GM12878 (cell line): ENCODE results near the gene TTC9B. TPM values are rescaled to one million over a fixed set of nuclear protein-coding genes. Genes with fewer than 3 reads are reported as not detected.
"Not testable (repeated sequence)": the region's sequence is repeated elsewhere in the genome, so short reads cannot be mapped to it uniquely, and the experiment has no call there.

ENCODE experiments used
- ATAC-seq: fragments of 200-7000 bp; cut with Tn5 transposase; 3 replicates; pipeline ENCODE4 v1.9.1; 2020; ENCODE audit warnings: mild to moderate bottlenecking, moderate library complexity
- BruUV-seq: library from RNA; stranded (reverse); fragments of 400-500 nt; replicated peaks from 2 replicates; lab custom pipeline; 2021; lab: Mats Ljungman, UMichigan
- CTCF ChIA-PET: fragments of 300-600 bp; sonication (Branson Sonifier 250); formaldehyde crosslinking; extraction: SDS; loops from one replicate; lab custom pipeline; 2021; ENCODE audit warnings: inconsistent platforms; lab: Yijun Ruan, JAX
- POLR2A ChIA-PET: fragments of 350-600 bp; formaldehyde crosslinking; extraction: SDS; loops from one replicate; lab custom pipeline; 2021; ENCODE audit warnings: inconsistent platforms; lab: Charles Lee
- RAD21 ChIA-PET: fragments of 300-600 bp; sonication (Branson Sonifier 250); formaldehyde crosslinking; loops from one replicate; lab custom pipeline; 2023; ENCODE audit warnings: antibody characterized with exemption; ENCODE audit not compliant: unreplicated experiment; lab: Charles Lee
- SMC1A ChIA-PET: fragments of 300-600 bp; sonication (Branson Sonifier 250); formaldehyde crosslinking; loops from one replicate; lab custom pipeline; 2023; ENCODE audit not compliant: unreplicated experiment, uncharacterized antibody; lab: Charles Lee
- DNase-seq: peaks from one replicate; pipeline ENCODE4 v3.0.0-alpha.2; 2011; ENCODE audit warnings: low read depth, low spot score
- FAIRE-seq: peaks from 3 replicates; lab custom pipeline; 2011; peaks lifted over from hg19 to GRCh38; lab: Jason Lieb, UNC
- H2AFZ ChIP-seq: 2 replicates; pipeline ENCODE4 v1.6.0; 2011; ENCODE audit warnings: low read depth, low read length, control low read depth; ENCODE audit not compliant: control insufficient read depth
- H3K27ac ChIP-seq: 2 replicates; pipeline ENCODE4 v1.5.1; 2011; ENCODE audit warnings: control low read depth; ENCODE audit not compliant: control insufficient read depth, insufficient read depth
- H3K27me3 ChIP-seq, 2 experiments: replicated peaks in 1 of 2; 2 replicates each; pipeline versions ENCODE4 v1.6.0 to v1.6.1; 2011; ENCODE audit warnings: low read length in 1 of 2; ENCODE audit not compliant: control insufficient read depth in 2 of 2, insufficient read depth in 2 of 2
- H3K36me3 ChIP-seq, 2 experiments: 2 replicates each; pipeline ENCODE4 v1.5.1; 2011; ENCODE audit warnings: low read length in 1 of 2; ENCODE audit not compliant: control insufficient read depth in 2 of 2, insufficient read depth in 2 of 2
- H3K4me1 ChIP-seq: 2 replicates; pipeline ENCODE4 v1.6.1; 2011; ENCODE audit warnings: mild to moderate bottlenecking, low read length, moderate library complexity, mixed read lengths; ENCODE audit not compliant: control insufficient read depth, insufficient read depth
- H3K4me2 ChIP-seq: 2 replicates; pipeline ENCODE4 v1.6.0; 2011; ENCODE audit warnings: control low read depth; ENCODE audit not compliant: control insufficient read depth, insufficient read depth
- H3K4me3 ChIP-seq: fragments of 200-600 bp; sonication (generic); 2 replicates; pipeline ENCODE4 v1.5.1; 2016
- H3K79me2 ChIP-seq: 2 replicates; pipeline ENCODE4 v1.6.0; 2011; ENCODE audit warnings: low read length; ENCODE audit not compliant: control insufficient read depth, insufficient read depth
- H3K9ac ChIP-seq: 2 replicates; pipeline ENCODE4 v1.8.0; 2011; ENCODE audit warnings: low read length, control low read depth, mixed read lengths; ENCODE audit not compliant: control insufficient read depth, insufficient read depth
- H3K9me3 ChIP-seq: replicated peaks from 3 replicates; pipeline ENCODE4 v1.5.1; 2011; ENCODE audit warnings: mild to moderate bottlenecking, low read length; ENCODE audit not compliant: control insufficient read depth, insufficient read depth
- H4K20me1 ChIP-seq: 2 replicates; pipeline ENCODE4 v1.6.0; 2011; ENCODE audit not compliant: control insufficient read depth, insufficient read depth
- NFYB ChIP-seq: IDR thresholded peaks from 2 replicates; pipeline ENCODE4 v1.6.1; 2011; ENCODE audit warnings: low read depth, mild to moderate bottlenecking, low read length, improper control_type of control experiment, moderate library complexity; ENCODE audit not compliant: insufficient read depth
- whole genome bisulfite sequencing: methylation state at CpG from one replicate; pipeline ENCODE4 v1.1.6; 2016; ENCODE audit warnings: low lambda C conversion rate; ENCODE audit not compliant: insufficient replicate concordance, insufficient coverage; ENCODE audit errors: missing lambda C conversion rate; 5-methylcytosine and 5-hydroxymethylcytosine counted together
- in situ Hi-C: fragments of 300-500 bp; cut with MboI; formaldehyde crosslinking; loops from 9 replicates; pipeline ENCODE4 v1.14.3; 2018; ENCODE audit warnings: mixed read lengths
- intact Hi-C: fragments of 100-400 bp; cut with micrococcal nuclease; formaldehyde crosslinking; loops from one replicate; pipeline ENCODE4 v1.14.2; 2022; ENCODE audit not compliant: unreplicated experiment
- polyA plus RNA-seq, 11 experiments: library from polyadenylated mRNA; depleted of rRNA in 4 of 11; unstranded in 6 of 11; stranded (reverse) in 5 of 11; fragments of >200 nt; fragmentation: Nextera tagmentation in 4 of 11; fragmentation: Illumina TruSeq in 1 of 11; extraction: Ambion mirVana in 4 of 11; extraction: Trizol in 1 of 11; gene quantifications; 1 replicate in 1 of 11; 2 replicates in 10 of 11; pipeline versions ENCODE4 v1.2.1 to v1.2.3, GENCODE V29; 2011 to 2016; ENCODE audit warnings: inconsistent platforms in 2 of 11, missing spikeins in 2 of 11, low read depth in 1 of 11
- total RNA-seq, 4 experiments: library from RNA; depleted of rRNA in 3 of 4; stranded (reverse); fragments of >200 nt in 3 of 4; fragmentation: Illumina TruSeq in 1 of 4; extraction: Trizol in 1 of 4; gene quantifications; 2 replicates each; pipeline versions ENCODE4 v1.2.1 to v1.2.3, GENCODE V29; 2013 to 2021

TTC9B gene
- total and polyA plus RNA-seq, 10 of the 15 experiments (the other 5 are each of a cell fraction or from before 2014, with no cell fraction given): 0.04 to 0.14 (median 0.10) TPM; not detected in 7

- intact Hi-C loops, in situ Hi-C loops, H3K9me3 ChIP-seq, ATAC-seq, H3K27me3 ChIP-seq, H3K79me2 ChIP-seq, H4K20me1 ChIP-seq, POLR2A ChIA-PET, H3K36me3 ChIP-seq, BruUV-seq, DNase-seq, H3K4me3 ChIP-seq, FAIRE-seq: not testable (repeated sequence)
- ChIA-PET SMC1A (interaction anchor here (0.6 to 7.2 kb wide), 4 partner anchors 10 to 30 kb away, joined by 3 to 99 read pairs (median 4); no protein-coding TSS in a partner anchor), CTCF (interaction anchor here (10.9 kb wide), 1 partner anchor 27 kb away, joined by 199 read pairs; no protein-coding TSS in a partner anchor), RAD21 (interaction anchor here (0.9 to 2.7 kb wide), 3 partner anchors 21 to 30 kb away, joined by 5 to 8 read pairs (median 7); partner anchors contain the start of gene MAP3K10)
- H3K27ac ChIP-seq: peak overlapping the region; percentile 58
- H3K4me2 ChIP-seq: peak overlapping the region; percentile 64
- H3K9ac ChIP-seq: peak overlapping the region; percentile 22; the same call in 1 of the 2 replicates
- peak overlapping the region; percentile 84 for H2AFZ ChIP-seq
- H3K4me1 ChIP-seq: peaks cover 10% of the 10 kb centered on the region
- WGBS: 87% methylated on average over 36 of the region's 39 CpGs
These were observed 47.7 kb downstream of the TTC9B start for GRCh38 chr19:40170303-40170989.

GRCh38 chr19:40169482-40170302 lies 48.5 kb downstream of the TTC9B start:
- H3K79me2 ChIP-seq, H3K4me3 ChIP-seq, FAIRE-seq, H3K9ac ChIP-seq, ATAC-seq, POLR2A ChIA-PET, H4K20me1 ChIP-seq, H3K27ac ChIP-seq, H3K9me3 ChIP-seq, BruUV-seq, H3K27me3 ChIP-seq, H3K36me3 ChIP-seq, H3K4me2 ChIP-seq, DNase-seq, in situ Hi-C loops, H2AFZ ChIP-seq, intact Hi-C loops: not testable (repeated sequence)
- ChIA-PET RAD21 (interaction anchor here (1.4 to 2.7 kb wide), 2 partner anchors 21 to 30 kb away, joined by 7 to 8 read pairs; partner anchors contain the start of gene MAP3K10), SMC1A (interaction anchor here (0.9 to 7.2 kb wide), 4 partner anchors 9 to 27 kb away, joined by 3 to 99 read pairs (median 4); no protein-coding TSS in a partner anchor), CTCF (interaction anchor here (10.9 kb wide), 1 partner anchor 26 kb away, joined by 199 read pairs; no protein-coding TSS in a partner anchor)
- WGBS: 69% methylated on average over 25 of the region's 30 CpGs
- 0 out of 2 replicates have a peak, but pooled peaks have one; percentile 51 for TF ChIP-seq NFYB
- H3K4me1 ChIP-seq: peaks cover 13% of the 10 kb centered on the region

Other genes with a start within 250 kb of the TTC9B start
Only the 7 nearest of the 15 such genes appear.
- 8.4 and 13.7 TPM in 2 replicates for gene ZNF780B, start 162.2 kb downstream of the TTC9B start, total RNA-seq (2014; rRNA removed)
- 18.8 and 23.9 TPM in 2 replicates for gene ZNF780B, start 162.2 kb downstream of the TTC9B start, total RNA-seq (2014; rRNA removed; fragmentation: Illumina TruSeq; extraction: Trizol)
- 19.0 and 20.2 TPM in 2 replicates for gene ZNF780B, start 162.2 kb downstream of the TTC9B start, total RNA-seq (2021)
- gene ZNF780B, start 162.2 kb downstream of the TTC9B start, polyA plus RNA-seq (2011; rRNA removed): 24.0 and 26.3 TPM in 2 replicates
- 20.5 and 35.1 TPM in 2 replicates for gene ZNF780B, start 162.2 kb downstream of the TTC9B start, polyA plus RNA-seq (2014; fragmentation: Illumina TruSeq; extraction: Trizol)
- gene ZNF780B, start 162.2 kb downstream of the TTC9B start, polyA plus RNA-seq (2014; fragmentation: Nextera tagmentation; extraction: Ambion mirVana): 10 to 100 TPM in 1 of 2 experiments, 1 to 10 TPM in 1; 9.3 to 10.7 TPM
- gene ZNF780B, start 162.2 kb downstream of the TTC9B start, polyA plus RNA-seq (2014; rRNA removed): 8.0 and 13.9 TPM in 2 replicates
- 1 to 10 TPM; 7.3 to 9.0 TPM for gene ZNF780B, start 162.2 kb downstream of the TTC9B start, polyA plus RNA-seq (2016; fragmentation: Nextera tagmentation; extraction: Ambion mirVana)
- 13.8 and 19.8 TPM in 2 replicates for gene ZNF780A, start 127.4 kb downstream of the TTC9B start, total RNA-seq (2014; rRNA removed)
- gene ZNF780A, start 127.4 kb downstream of the TTC9B start, total RNA-seq (2014; rRNA removed; fragmentation: Illumina TruSeq; extraction: Trizol): 19.5 and 22.8 TPM in 2 replicates
- 17.0 and 19.0 TPM in 2 replicates for gene ZNF780A, start 127.4 kb downstream of the TTC9B start, total RNA-seq (2021)
- gene ZNF780A, start 127.4 kb downstream of the TTC9B start, polyA plus RNA-seq (2011; rRNA removed): 26.5 and 33.8 TPM in 2 replicates
- gene ZNF780A, start 127.4 kb downstream of the TTC9B start, polyA plus RNA-seq (2014; fragmentation: Illumina TruSeq; extraction: Trizol): 18.2 and 22.7 TPM in 2 replicates
- gene ZNF780A, start 127.4 kb downstream of the TTC9B start, polyA plus RNA-seq (2014; fragmentation: Nextera tagmentation; extraction: Ambion mirVana): 10 to 100 TPM; 19.6 to 27.6 TPM
- gene ZNF780A, start 127.4 kb downstream of the TTC9B start, polyA plus RNA-seq (2014; rRNA removed): 11.4 and 16.2 TPM in 2 replicates
- gene ZNF780A, start 127.4 kb downstream of the TTC9B start, polyA plus RNA-seq (2016; fragmentation: Nextera tagmentation; extraction: Ambion mirVana): 10 to 100 TPM; 10.9 to 12.0 TPM
- 9.0 and 13.6 TPM in 2 replicates for gene MAP3K10, start 27.0 kb downstream of the TTC9B start, total RNA-seq (2014; rRNA removed)
- 4.5 and 5.0 TPM in 2 replicates for gene MAP3K10, start 27.0 kb downstream of the TTC9B start, total RNA-seq (2014; rRNA removed; fragmentation: Illumina TruSeq; extraction: Trizol)
- 14.1 and 16.6 TPM in 2 replicates for gene MAP3K10, start 27.0 kb downstream of the TTC9B start, total RNA-seq (2021)
- gene MAP3K10, start 27.0 kb downstream of the TTC9B start, polyA plus RNA-seq (2011; rRNA removed): 1.3 and 2.2 TPM in 2 replicates
- 1.1 and 2.5 TPM in 2 replicates for gene MAP3K10, start 27.0 kb downstream of the TTC9B start, polyA plus RNA-seq (2014; fragmentation: Illumina TruSeq; extraction: Trizol)
- under 1 TPM; 0.11 to 0.16 TPM for gene MAP3K10, start 27.0 kb downstream of the TTC9B start, polyA plus RNA-seq (2014; fragmentation: Nextera tagmentation; extraction: Ambion mirVana)
- gene MAP3K10, start 27.0 kb downstream of the TTC9B start, polyA plus RNA-seq (2014; rRNA removed): 9.9 and 15.1 TPM in 2 replicates
- gene MAP3K10, start 27.0 kb downstream of the TTC9B start, polyA plus RNA-seq (2016; fragmentation: Nextera tagmentation; extraction: Ambion mirVana): 1 to 10 TPM in 1 of 2 experiments, under 1 TPM in 1; 0.53 to 2.7 TPM
- 0.56 TPM in 1 of 2 replicates, not detected in the other for gene CCNP, start 8.3 kb upstream of the TTC9B start, total RNA-seq (2014; rRNA removed)
- gene CCNP, start 8.3 kb upstream of the TTC9B start, total RNA-seq (2014; rRNA removed; fragmentation: Illumina TruSeq; extraction: Trizol): not detected in 2 replicates
- gene CCNP, start 8.3 kb upstream of the TTC9B start, total RNA-seq (2021): not detected in 2 replicates
- gene CCNP, start 8.3 kb upstream of the TTC9B start, polyA plus RNA-seq (2011; rRNA removed): 0.05 TPM in 1 of 2 replicates, not detected in the other
- gene CCNP, start 8.3 kb upstream of the TTC9B start, polyA plus RNA-seq (2014; fragmentation: Illumina TruSeq; extraction: Trizol): 0.03 TPM in 1 of 2 replicates, not detected in the other
- gene CCNP, start 8.3 kb upstream of the TTC9B start, polyA plus RNA-seq (2014; fragmentation: Nextera tagmentation; extraction: Ambion mirVana): not detected
- 0.04 TPM in 1 of 2 replicates, not detected in the other for gene CCNP, start 8.3 kb upstream of the TTC9B start, polyA plus RNA-seq (2014; rRNA removed)
- gene CCNP, start 8.3 kb upstream of the TTC9B start, polyA plus RNA-seq (2016; fragmentation: Nextera tagmentation; extraction: Ambion mirVana): not detected
- gene AKT2, start 67.0 kb upstream of the TTC9B start, total RNA-seq (2014; rRNA removed): 65.3 and 69.4 TPM in 2 replicates
- 69.1 and 73.6 TPM in 2 replicates for gene AKT2, start 67.0 kb upstream of the TTC9B start, total RNA-seq (2014; rRNA removed; fragmentation: Illumina TruSeq; extraction: Trizol)
- 154 and 158 TPM in 2 replicates for gene AKT2, start 67.0 kb upstream of the TTC9B start, total RNA-seq (2021)
- gene AKT2, start 67.0 kb upstream of the TTC9B start, polyA plus RNA-seq (2011; rRNA removed): 88.6 and 185 TPM in 2 replicates
- 67.5 and 136 TPM in 2 replicates for gene AKT2, start 67.0 kb upstream of the TTC9B start, polyA plus RNA-seq (2014; fragmentation: Illumina TruSeq; extraction: Trizol)
- 1 to 10 TPM; 1.0 to 2.5 TPM for gene AKT2, start 67.0 kb upstream of the TTC9B start, polyA plus RNA-seq (2014; fragmentation: Nextera tagmentation; extraction: Ambion mirVana)
- 128 and 161 TPM in 2 replicates for gene AKT2, start 67.0 kb upstream of the TTC9B start, polyA plus RNA-seq (2014; rRNA removed)
- gene AKT2, start 67.0 kb upstream of the TTC9B start, polyA plus RNA-seq (2016; fragmentation: Nextera tagmentation; extraction: Ambion mirVana): 10 to 100 TPM; 34.6 to 37.4 TPM
- 16.1 and 19.9 TPM in 2 replicates for gene C19orf47, start 130.0 kb upstream of the TTC9B start, total RNA-seq (2014; rRNA removed)
- gene C19orf47, start 130.0 kb upstream of the TTC9B start, total RNA-seq (2014; rRNA removed; fragmentation: Illumina TruSeq; extraction: Trizol): 5.2 and 6.6 TPM in 2 replicates
- 29.1 and 30.7 TPM in 2 replicates for gene C19orf47, start 130.0 kb upstream of the TTC9B start, total RNA-seq (2021)
- 8.4 and 20.4 TPM in 2 replicates for gene C19orf47, start 130.0 kb upstream of the TTC9B start, polyA plus RNA-seq (2011; rRNA removed)
- gene C19orf47, start 130.0 kb upstream of the TTC9B start, polyA plus RNA-seq (2014; fragmentation: Illumina TruSeq; extraction: Trizol): 4.5 and 14.4 TPM in 2 replicates
- 1 to 10 TPM in 1 of 2 experiments, under 1 TPM in 1; 0.11 to 2.0 TPM for gene C19orf47, start 130.0 kb upstream of the TTC9B start, polyA plus RNA-seq (2014; fragmentation: Nextera tagmentation; extraction: Ambion mirVana)
- gene C19orf47, start 130.0 kb upstream of the TTC9B start, polyA plus RNA-seq (2014; rRNA removed): 25.1 and 31.8 TPM in 2 replicates
- gene C19orf47, start 130.0 kb upstream of the TTC9B start, polyA plus RNA-seq (2016; fragmentation: Nextera tagmentation; extraction: Ambion mirVana): 10 to 100 TPM; 25.0 to 26.6 TPM
- gene PLD3, start 130.3 kb upstream of the TTC9B start, total RNA-seq (2014; rRNA removed): 111 and 134 TPM in 2 replicates
- gene PLD3, start 130.3 kb upstream of the TTC9B start, total RNA-seq (2014; rRNA removed; fragmentation: Illumina TruSeq; extraction: Trizol): 37.3 and 40.1 TPM in 2 replicates
- 113 and 118 TPM in 2 replicates for gene PLD3, start 130.3 kb upstream of the TTC9B start, total RNA-seq (2021)
- gene PLD3, start 130.3 kb upstream of the TTC9B start, polyA plus RNA-seq (2011; rRNA removed): 15.4 and 36.4 TPM in 2 replicates
- 11.5 and 47.7 TPM in 2 replicates for gene PLD3, start 130.3 kb upstream of the TTC9B start, polyA plus RNA-seq (2014; fragmentation: Illumina TruSeq; extraction: Trizol)
- 1 to 10 TPM; 1.3 to 2.2 TPM for gene PLD3, start 130.3 kb upstream of the TTC9B start, polyA plus RNA-seq (2014; fragmentation: Nextera tagmentation; extraction: Ambion mirVana)
- gene PLD3, start 130.3 kb upstream of the TTC9B start, polyA plus RNA-seq (2014; rRNA removed): 97.7 and 112 TPM in 2 replicates
- gene PLD3, start 130.3 kb upstream of the TTC9B start, polyA plus RNA-seq (2016; fragmentation: Nextera tagmentation; extraction: Ambion mirVana): 100 to 1,000 TPM in 1 of 2 experiments, 10 to 100 TPM in 1; 99.6 to 110 TPM